ENCODE results near the gene TUBB2B.

- TF ChIP-seq EZH2 (IDR thresholded peaks at IDR 0.05; ENCODE audit: borderline replicate concordance, insufficient read depth, low read length, poor library complexity, severe bottlenecking): no peak
- TF ChIP-seq CTCF (IDR thresholded peaks at IDR 0.05; ENCODE audit: poor library complexity, severe bottlenecking): no peak
- TF ChIP-seq POLR2AphosphoS5 (IDR thresholded peaks at IDR 0.05): no peak
- no peak for TF ChIP-seq MXI1 (conservative IDR thresholded peaks at IDR 0.05; ENCODE audit: poor library complexity, severe bottlenecking)
Measured at GRCh38 chr6:3236005-3236404, 8.6 kb upstream of the TUBB2B start.
